H1 (cell line): ENCODE measurements around the gene DAPK1.

Experiments
- BRCA1 ChIP-seq: IDR thresholded peaks from 2 replicates; pipeline ENCODE4 v1.6.1; 2012; ENCODE audit warnings: low read depth, low read length, improper control_type of control experiment
- CEBPB ChIP-seq: IDR thresholded peaks from 2 replicates; pipeline ENCODE4 v1.6.1; 2012; ENCODE audit warnings: low read depth, low read length
- CHD2 ChIP-seq: IDR thresholded peaks from 2 replicates; pipeline ENCODE4 v1.6.1; 2012; ENCODE audit warnings: low read length, improper control_type of control experiment
- CTCF ChIP-seq, 3 experiments: IDR thresholded peaks; 1 replicate in 2 of 3; 2 replicates in 1 of 3; pipeline versions ENCODE4 v1.5.1 to v1.6.1; 2011; ENCODE audit warnings: low read length in 3 of 3, mild to moderate bottlenecking in 3 of 3, inconsistent platforms in 2 of 3, low read depth in 1 of 3, moderate library complexity in 1 of 3; ENCODE audit not compliant: insufficient read depth in 1 of 3; ENCODE audit errors: control extremely low read depth in 1 of 3
- GABPA ChIP-seq: IDR thresholded peaks from 2 replicates; pipeline ENCODE4 v1.6.1; 2011; ENCODE audit warnings: mild to moderate bottlenecking, low read length, moderate library complexity, borderline replicate concordance; ENCODE audit not compliant: insufficient read depth
- HDAC2 ChIP-seq, 2 experiments: fragments of 300-600 bp in 1 of 2; sonication (generic) in 1 of 2; IDR thresholded peaks; 2 replicates each; pipeline ENCODE4 v1.6.1; 2011 to 2012; ENCODE audit warnings: low read depth in 2 of 2, low read length in 2 of 2, mild to moderate bottlenecking in 2 of 2, moderate library complexity in 2 of 2, borderline replicate concordance in 1 of 2, inconsistent platforms in 1 of 2
- MAX ChIP-seq: IDR thresholded peaks from 2 replicates; pipeline ENCODE4 v1.6.1; 2012; ENCODE audit warnings: inconsistent platforms
- POLR2A ChIP-seq, 2 experiments: IDR thresholded peaks; 1 replicate in 1 of 2; 2 replicates in 1 of 2; pipeline ENCODE4 v1.6.1; 2011; ENCODE audit warnings: low read depth in 2 of 2, low read length in 2 of 2, mild to moderate bottlenecking in 2 of 2; ENCODE audit errors: control extremely low read depth in 1 of 2
- POLR2AphosphoS5 ChIP-seq: IDR thresholded peaks from 2 replicates; pipeline ENCODE4 v1.6.1; 2011; ENCODE audit warnings: low read depth, low read length
- RAD21 ChIP-seq, 2 experiments: IDR thresholded peaks in 1 of 2; conservative IDR thresholded peaks in 1 of 2; 2 replicates each; pipeline ENCODE4 v1.6.1; 2011; ENCODE audit warnings: low read depth in 2 of 2, low read length in 2 of 2, improper control_type of control experiment in 1 of 2, inconsistent platforms in 1 of 2, mild to moderate bottlenecking in 1 of 2, moderate library complexity in 1 of 2

- TF ChIP-seq CTCF (IDR thresholded peaks at IDR 0.05; ENCODE audit: control extremely low read depth in 1 of 3, insufficient read depth in 1 of 3, low read depth in 1 of 3, low read length in 3 of 3) (no peak), GABPA (no peak), HDAC2 (IDR thresholded peaks at IDR 0.05; ENCODE audit: borderline replicate concordance in 1 of 2, low read depth in 2 of 2, low read length in 2 of 2) (no peak), POLR2AphosphoS5 (no peak), CEBPB (no peak), RAD21 (IDR thresholded peaks at IDR 0.05 in 1 of 2, conservative IDR thresholded peaks at IDR 0.05 in 1 of 2; ENCODE audit: low read depth in 2 of 2, low read length in 2 of 2) (no peak), BRCA1 (no peak), CHD2 (no peak), POLR2A (IDR thresholded peaks at IDR 0.05; ENCODE audit: control extremely low read depth in 1 of 2, low read depth in 2 of 2, low read length in 2 of 2) (no peak), MAX (no peak)
Measured at GRCh38 chr9:87534957-87535356, 37.3 kb downstream of the DAPK1 start.
